K562 (cell line): ENCODE results near the gene STXBP6. TPM values are rescaled to one million over a fixed set of nuclear protein-coding genes. Genes with fewer than 3 reads are reported as not detected.

Experiments
- ATAC-seq: fragments of 200-7000 bp; cut with Tn5 transposase; 3 replicates; pipeline ENCODE4 v1.9.1; 2020; ENCODE audit warnings: moderate library complexity
- BruUV-seq: library from RNA; stranded (reverse); fragments of 400-500 nt; replicated peaks from 2 replicates; lab custom pipeline; 2021; lab: Mats Ljungman, UMichigan
- CTCF ChIA-PET: fragments of 300-600 bp; formaldehyde crosslinking; extraction: SDS; loops from one replicate; lab custom pipeline; 2021; ENCODE audit warnings: low intra/inter-chr PET ratio; lab: Yijun Ruan, JAX
- POLR2A ChIA-PET: fragments of 300-600, 350-650 bp; sonication (Branson Sonifier 250); formaldehyde crosslinking; extraction: SDS; loops from one replicate; lab custom pipeline; 2021; ENCODE audit warnings: antibody characterized with exemption, inconsistent platforms; lab: Yijun Ruan, JAX
- DNase-seq, 4 experiments: peaks; one replicate each; pipeline versions ENCODE4 v3.0.0 to v3.0.0-alpha.2; 2011 to 2018; ENCODE audit warnings: low spot score in 3 of 4, mixed read lengths in 3 of 4; ENCODE audit errors: extremely low read depth in 1 of 4
- FAIRE-seq: peaks from 2 replicates; lab custom pipeline; 2011; peaks lifted over from hg19 to GRCh38; lab: Jason Lieb, UNC
- H2AFZ ChIP-seq: 2 replicates; pipeline ENCODE4 v1.6.0; 2011; ENCODE audit warnings: low read depth, low read length, control low read depth, inconsistent platforms
- H3K27ac ChIP-seq: fragments of 200-600 bp; 3 replicates; pipeline ENCODE4 v1.8.0; 2011; ENCODE audit warnings: low read depth, mild to moderate bottlenecking, control low read depth, inconsistent platforms, low read length, moderate library complexity, mixed read lengths; ENCODE audit errors: extremely low read depth
- H3K27me3 ChIP-seq, 2 experiments: fragments of 300-600 bp in 1 of 2; 2 replicates in 1 of 2; 3 replicates in 1 of 2; pipeline versions ENCODE4 v1.6.0 to v1.8.0; 2011; ENCODE audit warnings: inconsistent platforms in 2 of 2, low read length in 2 of 2, mild to moderate bottlenecking in 1 of 2, mixed read lengths in 1 of 2, moderate library complexity in 1 of 2; ENCODE audit not compliant: control insufficient read depth in 2 of 2, insufficient read depth in 2 of 2
- H3K36me3 ChIP-seq: fragments of 300-600 bp; 3 replicates; pipeline ENCODE4 v1.8.0; 2011; ENCODE audit warnings: mild to moderate bottlenecking, low read length, inconsistent platforms; ENCODE audit not compliant: control insufficient read depth, insufficient read depth
- H3K4me1 ChIP-seq, 2 experiments: fragments of 200-600 bp in 1 of 2; replicated peaks in 1 of 2; 2 replicates in 1 of 2; 3 replicates in 1 of 2; pipeline versions ENCODE4 v1.5.1 to v1.8.0; 2011; ENCODE audit warnings: inconsistent platforms in 2 of 2, low read length in 2 of 2, mild to moderate bottlenecking in 1 of 2, mixed read lengths in 1 of 2, moderate library complexity in 1 of 2; ENCODE audit not compliant: control insufficient read depth in 2 of 2, insufficient read depth in 2 of 2
- H3K4me2 ChIP-seq: 2 replicates; pipeline ENCODE4 v1.6.1; 2011; ENCODE audit warnings: low read length, control low read depth, inconsistent platforms, mixed read lengths; ENCODE audit not compliant: insufficient read depth
- H3K4me3 ChIP-seq: fragments of 200-600 bp; sonication (generic), shearing (Covaris generic); 2 replicates; pipeline ENCODE4 v1.5.1; 2016; ENCODE audit warnings: control low read depth, inconsistent platforms
- H3K79me2 ChIP-seq: fragments of 200-600 bp; 3 replicates; pipeline ENCODE4 v1.8.0; 2011; ENCODE audit warnings: low read length, inconsistent platforms; ENCODE audit not compliant: control insufficient read depth, insufficient read depth
- H3K9ac ChIP-seq, 2 experiments: 2 replicates each; pipeline versions ENCODE4 v1.6.0 to v1.6.1; 2011; ENCODE audit warnings: low read depth in 2 of 2, low read length in 2 of 2, control low read depth in 1 of 2, inconsistent platforms in 1 of 2, mild to moderate bottlenecking in 1 of 2, mixed read lengths in 1 of 2; ENCODE audit not compliant: insufficient read depth in 1 of 2
- H3K9me1 ChIP-seq: one replicate; pipeline ENCODE4 v1.6.0; 2011; ENCODE audit warnings: inconsistent platforms, mild to moderate bottlenecking, low read length, moderate library complexity; ENCODE audit not compliant: control insufficient read depth, insufficient read depth
- H3K9me3 ChIP-seq: replicated peaks from 2 replicates; pipeline ENCODE4 v1.5.1; 2011; ENCODE audit warnings: low read depth, low read length, inconsistent platforms; ENCODE audit not compliant: control insufficient read depth, insufficient read depth
- H4K20me1 ChIP-seq: replicated peaks from 2 replicates; pipeline ENCODE4 v1.6.1; 2011; ENCODE audit warnings: low read length, inconsistent platforms, mixed read lengths; ENCODE audit not compliant: control insufficient read depth, insufficient read depth
- BRD4 ChIP-seq: fragments of 200-600 bp; sonication (generic); IDR thresholded peaks from 2 replicates; pipeline ENCODE4 v1.6.1; 2017; ENCODE audit warnings: inconsistent platforms
- E2F3 ChIP-seq: fragments of 250-450 bp; sonication (Bioruptor Pico); IDR thresholded peaks from 2 replicates; pipeline ENCODE4 v1.4.0; 2020; ENCODE audit warnings: mild to moderate bottlenecking
- EGR1 ChIP-seq: fragments of 450-650 bp; conservative IDR thresholded peaks from 2 replicates; pipeline ENCODE4 v1.6.1; 2017; ENCODE audit warnings: mild to moderate bottlenecking
- GATAD2B ChIP-seq: fragments of 450-650 bp; IDR thresholded peaks from 2 replicates; pipeline ENCODE4 v1.6.1; 2017; ENCODE audit warnings: mild to moderate bottlenecking, borderline replicate concordance
- GTF2A2 ChIP-seq: IDR thresholded peaks from 2 replicates; pipeline ENCODE4 v1.6.1; 2016; ENCODE audit warnings: mild to moderate bottlenecking, missing genetic modification characterization, missing compliant biosample characterization
- GTF2E2 ChIP-seq: fragments of 200-800 bp; sonication (Bioruptor generic); IDR thresholded peaks from 2 replicates; pipeline ENCODE4 v1.6.1; 2016; ENCODE audit warnings: missing genetic modification characterization, missing compliant biosample characterization
- IFI16 ChIP-seq: fragments of 250-450 bp; sonication (Bioruptor Pico); IDR thresholded peaks from 2 replicates; pipeline ENCODE4 v2.1.2; 2022; ENCODE audit warnings: mild to moderate bottlenecking, inconsistent platforms
- IRF1 ChIP-seq: sonication (generic); formaldehyde crosslinking; IDR thresholded peaks from 2 replicates; pipeline ENCODE4 v1.8.0; 2022; ENCODE audit warnings: missing genetic modification reagents, mild to moderate bottlenecking, borderline replicate concordance
- KAT7 ChIP-seq: sonication (generic); formaldehyde crosslinking; IDR thresholded peaks from 2 replicates; pipeline ENCODE4 v1.8.0; 2022; ENCODE audit warnings: missing genetic modification reagents, mild to moderate bottlenecking, borderline replicate concordance
- KLF1 ChIP-seq: fragments of 450-650 bp; IDR thresholded peaks from 2 replicates; pipeline ENCODE4 v1.6.1; 2016; ENCODE audit warnings: missing genetic modification characterization, missing compliant biosample characterization
- NELFE ChIP-seq: IDR thresholded peaks from 2 replicates; pipeline ENCODE4 v1.6.1; 2011; ENCODE audit warnings: mild to moderate bottlenecking; ENCODE audit not compliant: insufficient read depth, insufficient read length
- PREB ChIP-seq: sonication (generic); formaldehyde crosslinking; IDR thresholded peaks from 2 replicates; pipeline ENCODE4 v1.8.1; 2023; ENCODE audit warnings: mild to moderate bottlenecking, missing genetic modification reagents
- RNF219 ChIP-seq: fragments of 250-450 bp; sonication (Bioruptor Pico); IDR thresholded peaks from 2 replicates; pipeline ENCODE4 v1.5.0; 2022; ENCODE audit warnings: mild to moderate bottlenecking
- SRSF1 ChIP-seq: fragments of 200-400 bp; formaldehyde crosslinking; IDR thresholded peaks from 2 replicates; pipeline ENCODE4 v1.6.1; 2017; ENCODE audit warnings: mild to moderate bottlenecking, low read depth, low read length, moderate library complexity
- TEAD2 ChIP-seq: fragments of 450-650 bp; IDR thresholded peaks from 2 replicates; pipeline ENCODE4 v1.6.1; 2016; ENCODE audit warnings: missing genetic modification characterization, control low read depth, missing compliant biosample characterization
- ZFP36 ChIP-seq: fragments of 150-350 bp; IDR thresholded peaks from 2 replicates; pipeline ENCODE4 v1.6.1; 2018; ENCODE audit warnings: low read length, low read depth; ENCODE audit not compliant: partially characterized antibody
- WGBS: fragments of 100-300 bp; shearing (Covaris generic); methylation state at CpG from one replicate; pipeline ENCODE4 v1.1.6; 2016; ENCODE audit warnings: low coverage, mixed read lengths; ENCODE audit not compliant: insufficient coverage; ENCODE audit errors: missing lambda C conversion rate; 5-methylcytosine and 5-hydroxymethylcytosine counted together
- in situ Hi-C: fragments of 300-500 bp; cut with MboI; formaldehyde crosslinking; loops from 4 replicates; pipeline ENCODE4 v1.15.0; 2018; ENCODE audit warnings: inconsistent platforms, mixed read lengths
- intact Hi-C: fragments of 100-400 bp; cut with micrococcal nuclease; formaldehyde crosslinking; loops from 2 replicates; pipeline ENCODE4 v1.14.2; 2022
- polyA plus RNA-seq, 8 experiments: library from polyadenylated mRNA; depleted of rRNA in 4 of 8; stranded (reverse) in 5 of 8; unstranded in 3 of 8; fragments of >200 nt; fragmentation: Nextera tagmentation in 2 of 8; fragmentation: Illumina TruSeq in 1 of 8; extraction: Ambion mirVana in 2 of 8; extraction: Trizol in 1 of 8; gene quantifications; 2 replicates each; pipeline versions ENCODE4 v1.2.1 to v1.2.3, GENCODE V29; 2011 to 2014; ENCODE audit warnings: inconsistent platforms in 1 of 8, missing spikeins in 1 of 8
- total RNA-seq, 7 experiments: library from RNA; depleted of rRNA in 6 of 7; stranded (reverse); fragments of >200 nt in 6 of 7; fragmentation: Illumina TruSeq in 2 of 7; extraction: Trizol in 2 of 7; gene quantifications; 2 replicates each; pipeline versions ENCODE4 v1.2.1 to v1.2.3, GENCODE V29; 2011 to 2021; ENCODE audit warnings: low replicate concordance in 1 of 7

Gene STXBP6
- total and polyA plus RNA-seq, 9 of the 15 experiments (the other 6 are each of a cell fraction or from before 2014, with no cell fraction given) = 0.27 to 0.89 (median 0.59) TPM

GRCh38 chr14:25034803-25035681, 14.9 kb downstream of the STXBP6 start (continued):
- TF ChIP-seq SRSF1 = no peak
- no peak for TF ChIP-seq KAT7 (CRISPR knock-in tag)
- no peak for TF ChIP-seq E2F3 (CRISPR knock-in tag)

- Histone ChIP-seq H3K4me2 (no peak overlapping the region), H3K9ac (no peak overlapping the region), H3K9me1 (no peaks in the 10 kb centered on the region), H3K4me3 (no peak overlapping the region), H3K4me1 (no peaks in the 10 kb centered on the region), H4K20me1 (no peaks in the 10 kb centered on the region), H2AFZ (no peak overlapping the region), H3K27ac (no peak overlapping the region), H3K79me2 (no peaks in the 10 kb centered on the region), H3K36me3 (no peaks in the 10 kb centered on the region), H3K27me3 (no peaks in the 10 kb centered on the region), H3K9me3 (no peaks in the 10 kb centered on the region)
- BruUV-seq = no TSS peak
- no peak for DNase-seq
- CTCF ChIA-PET = no interaction called here
- ATAC-seq = no peak
- WGBS = 7% methylated on average over 1 of the region's 1 CpG
- POLR2A ChIA-PET = no interaction called here
- TF ChIP-seq GTF2A2 (tag) (no peak), IFI16 (no peak), IRF1 (no peak), EGR1 (no peak), GTF2E2 (tag) (no peak), E2F3 (CRISPR knock-in tag) (no peak), RNF219 (CRISPR knock-in tag) (no peak), PREB (CRISPR knock-in tag) (no peak), NELFE (no peak), GATAD2B (no peak), ZFP36 (no peak), KLF1 (tag) (no peak), BRD4 (no peak), TEAD2 (no peak)
- intact Hi-C loops (no loop called here), in situ Hi-C loops (no loop called here)
- no peak for FAIRE-seq
Measured at GRCh38 chr14:25033358-25033757, 16.6 kb downstream of the STXBP6 start.
